Stimulated activated CD8-positive, alpha-beta memory T cell treated with anti-CD3 and anti-CD28 coated beads, Interleukin-12 subunit alpha, Interleukin-12 subunit beta, amount 100 ng/mL, for 24 hours (primary cell): ENCODE measurements around the gene POLR3K.
"Not testable (repeated sequence)": the region's sequence is repeated elsewhere in the genome, so short reads cannot be mapped to it uniquely, and the experiment has no call there.

Experiments
- DNase-seq: peaks from one replicate; pipeline ENCODE4 v3.0.0-alpha.2; 2020; ENCODE audit errors: extremely low read depth

Gene POLR3K

DNA sequence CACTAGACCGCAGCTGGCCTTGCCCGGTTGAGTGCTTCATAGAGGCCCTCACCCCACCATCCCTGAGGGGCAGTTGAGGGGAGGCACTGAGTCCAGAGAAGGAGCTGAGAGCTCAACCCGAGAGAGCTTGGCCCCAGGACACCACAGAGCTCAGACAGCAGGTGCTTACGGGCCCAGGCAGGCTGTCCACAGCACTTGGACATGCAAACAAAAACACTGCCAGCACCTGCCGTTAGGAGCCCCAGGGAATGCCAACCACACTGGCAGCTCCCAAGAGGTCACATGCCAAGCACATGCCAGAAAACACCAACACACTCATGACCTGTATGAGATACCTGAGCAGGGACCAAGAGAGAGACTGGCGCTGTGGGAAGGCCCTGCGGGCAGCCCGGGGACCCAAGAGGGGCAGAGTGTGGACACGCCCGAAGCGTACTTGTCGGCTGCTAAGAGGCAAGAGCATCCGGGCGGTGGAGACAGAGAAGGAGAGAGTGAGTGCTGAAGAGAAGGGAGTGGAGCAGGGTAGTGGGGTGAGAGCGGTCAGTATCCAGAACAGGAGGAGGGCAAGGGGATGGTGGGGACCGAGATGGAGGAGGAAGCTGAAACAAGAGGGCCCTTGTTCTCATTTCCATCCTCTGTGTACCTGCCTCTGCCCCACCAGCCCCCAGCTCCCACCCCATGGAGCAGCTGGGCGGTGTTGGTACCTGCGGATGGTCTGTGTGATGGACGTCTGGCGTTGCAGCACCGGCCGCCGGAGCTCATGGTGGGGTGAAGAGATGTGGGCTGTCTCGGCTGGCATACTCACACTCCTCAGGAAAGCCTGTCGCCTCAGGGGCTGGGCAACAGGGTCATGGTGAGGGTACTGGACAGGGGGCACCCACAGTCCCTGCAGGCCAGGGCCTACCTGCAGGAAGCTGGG, 10.8 kb upstream of the POLR3K start:
- no peak for DNase-seq

DNA sequence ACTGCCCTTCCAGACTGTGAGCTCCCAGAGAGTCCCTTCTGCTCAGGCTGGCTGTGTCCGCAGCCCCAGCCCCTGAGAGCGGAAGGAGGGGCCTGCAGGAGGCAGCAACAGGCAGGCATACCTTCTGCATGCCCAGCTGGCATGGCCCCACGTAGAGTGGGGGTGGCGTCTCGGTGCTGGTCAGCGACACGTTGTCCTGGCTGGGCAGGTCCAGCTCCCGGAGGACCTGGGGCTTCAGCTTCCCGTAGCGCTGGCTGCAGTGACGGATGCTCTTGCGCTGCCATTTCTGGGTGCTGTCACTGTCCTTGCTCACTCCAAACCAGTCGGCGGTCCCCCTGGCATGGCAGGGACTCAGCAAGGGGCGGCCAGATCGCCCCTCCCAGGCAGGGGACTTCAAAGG, 10.1 kb upstream of the POLR3K start:
- no peak for DNase-seq

DNA sequence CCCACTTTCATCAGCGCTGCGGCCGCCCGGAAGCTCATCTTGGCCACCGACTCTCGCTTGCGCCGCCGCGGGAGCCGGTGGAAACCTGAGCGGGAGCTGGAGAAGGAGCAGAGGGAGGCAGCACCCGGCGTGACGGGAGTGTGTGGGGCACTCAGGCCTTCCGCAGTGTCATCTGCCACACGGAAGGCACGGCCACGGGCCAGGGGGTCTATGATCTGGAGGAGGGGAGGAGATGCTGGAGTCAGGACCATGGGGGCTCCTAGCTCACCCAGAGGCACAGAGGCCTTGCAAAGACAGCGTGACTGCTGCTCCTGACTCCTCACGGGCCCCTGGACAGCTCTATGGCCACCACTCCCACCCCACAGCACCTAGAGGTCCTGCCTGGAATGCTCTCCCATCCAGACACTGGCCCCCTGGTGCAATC, 9.6 kb upstream of the POLR3K start:
- no peak for DNase-seq

DNA sequence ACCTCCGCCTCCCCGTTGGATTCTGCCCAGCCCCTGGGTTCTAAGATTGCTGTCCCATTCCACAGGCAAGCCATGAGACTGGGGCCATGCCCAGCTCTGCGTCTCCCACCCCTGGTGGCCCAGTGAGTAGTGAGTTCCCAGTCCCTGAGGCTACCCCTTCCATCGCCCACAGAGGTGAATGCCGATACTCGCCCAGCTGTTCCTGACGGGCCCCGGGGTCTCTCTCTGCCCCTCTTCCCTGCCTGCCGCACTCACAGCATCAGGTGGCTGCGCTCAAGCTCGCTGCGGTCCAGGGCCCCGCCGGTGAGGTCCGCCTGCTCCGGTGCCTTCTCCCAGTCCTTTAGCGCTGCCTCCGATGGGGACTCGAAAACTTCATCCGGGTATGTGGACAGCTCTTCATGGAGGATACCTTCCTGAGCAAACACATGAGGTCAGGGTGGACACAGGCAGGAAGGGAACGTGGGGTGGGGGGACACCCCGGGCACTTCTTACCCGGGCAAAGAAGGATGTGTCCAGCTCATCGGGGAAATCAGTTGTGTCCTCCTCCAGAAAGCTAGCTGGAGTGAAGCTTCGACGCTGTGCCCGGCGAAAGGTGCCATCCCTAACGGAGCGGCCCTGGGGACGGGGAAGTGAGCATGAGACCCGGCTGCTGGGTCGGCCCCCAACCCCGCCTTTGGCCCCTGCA, 9.0 kb upstream of the POLR3K start:
- no peak for DNase-seq

DNA sequence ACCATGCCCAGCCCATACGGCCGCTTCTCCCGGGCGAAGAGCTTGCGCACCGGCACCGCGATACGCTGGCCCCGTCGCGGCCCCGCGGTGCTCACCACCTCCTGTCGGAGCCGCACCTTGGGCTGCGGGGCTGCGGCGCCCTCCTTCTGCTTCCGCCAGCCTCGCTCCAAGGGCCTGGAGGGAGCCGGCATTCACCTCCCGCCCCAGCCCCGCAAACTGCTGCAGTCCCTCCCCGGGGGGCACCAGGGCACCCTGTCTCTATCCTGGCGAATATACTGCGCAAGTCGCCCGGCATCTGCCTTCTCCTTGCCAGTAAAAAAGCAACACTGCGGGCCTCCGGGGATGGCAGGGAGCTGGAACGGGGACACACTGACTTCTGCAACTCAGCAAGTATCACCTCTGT, 8.5 kb upstream of the POLR3K start:
- DNase-seq, result no peak

DNA sequence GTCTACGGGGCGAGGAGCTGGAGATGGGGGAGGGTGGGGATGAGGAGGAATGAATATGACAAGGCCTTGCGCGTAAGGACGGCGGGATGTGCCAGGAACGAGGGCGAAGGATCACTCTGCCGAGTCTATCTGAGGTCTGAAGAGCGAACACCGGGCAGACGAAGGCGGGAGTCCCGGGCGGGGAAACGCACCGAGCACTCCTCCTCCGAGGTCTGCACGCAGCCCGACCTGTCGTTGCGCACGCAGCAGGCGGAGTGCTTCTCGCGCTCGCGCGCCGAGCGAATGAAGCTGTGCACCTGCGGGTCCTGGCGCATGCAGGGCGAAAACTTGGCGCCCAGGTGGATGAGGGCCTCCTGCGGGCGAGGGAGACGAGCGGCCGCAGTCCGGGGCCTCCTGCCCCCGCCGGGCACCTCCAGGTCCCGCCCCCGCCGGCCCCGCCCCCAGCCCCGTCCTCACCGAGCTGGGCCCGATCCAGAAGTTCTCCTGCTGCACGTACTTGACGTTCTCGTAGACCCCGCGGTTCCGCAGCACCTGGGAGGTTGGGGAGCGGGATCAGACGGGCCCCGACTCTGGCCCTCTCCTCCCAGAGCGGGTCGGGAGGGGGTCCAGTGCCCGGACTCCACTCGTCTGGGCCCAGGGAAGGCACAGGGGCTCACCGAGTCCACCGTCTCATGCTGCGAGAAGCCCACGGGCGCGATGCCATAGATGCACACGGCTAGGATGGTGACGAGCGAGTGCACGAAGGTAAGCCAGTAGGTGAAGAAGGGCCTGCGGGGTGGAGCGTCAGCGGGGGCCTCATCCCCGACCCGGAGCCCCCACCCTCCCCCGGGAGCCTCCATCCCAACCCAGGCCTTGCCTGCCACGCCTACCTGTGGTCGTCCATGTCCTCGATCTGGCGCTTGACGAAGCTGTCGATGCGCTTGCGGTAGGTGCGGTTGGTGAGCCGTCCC, 7.8 kb upstream of the POLR3K start:
- no peak for DNase-seq

DNA sequence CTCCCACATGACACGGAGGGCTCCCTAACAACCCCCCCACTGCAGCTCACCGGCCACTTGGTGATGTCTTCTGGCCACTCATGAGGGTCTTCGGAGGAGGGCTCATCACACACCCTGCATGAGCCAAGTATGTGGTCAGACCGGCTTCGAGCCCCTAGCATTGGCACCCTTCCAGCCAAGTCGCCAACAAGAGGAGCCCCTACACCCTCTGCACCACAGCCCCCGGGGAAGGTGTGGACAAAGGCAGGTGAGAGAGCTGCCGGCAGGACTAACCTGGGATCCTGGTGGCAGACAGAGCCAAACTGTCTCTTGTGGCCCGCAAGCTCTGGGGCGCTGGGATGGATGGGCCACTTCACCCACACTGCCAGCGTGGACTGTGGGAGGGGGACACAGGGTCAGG, 6.8 kb upstream of the POLR3K start:
- no peak for DNase-seq

DNA sequence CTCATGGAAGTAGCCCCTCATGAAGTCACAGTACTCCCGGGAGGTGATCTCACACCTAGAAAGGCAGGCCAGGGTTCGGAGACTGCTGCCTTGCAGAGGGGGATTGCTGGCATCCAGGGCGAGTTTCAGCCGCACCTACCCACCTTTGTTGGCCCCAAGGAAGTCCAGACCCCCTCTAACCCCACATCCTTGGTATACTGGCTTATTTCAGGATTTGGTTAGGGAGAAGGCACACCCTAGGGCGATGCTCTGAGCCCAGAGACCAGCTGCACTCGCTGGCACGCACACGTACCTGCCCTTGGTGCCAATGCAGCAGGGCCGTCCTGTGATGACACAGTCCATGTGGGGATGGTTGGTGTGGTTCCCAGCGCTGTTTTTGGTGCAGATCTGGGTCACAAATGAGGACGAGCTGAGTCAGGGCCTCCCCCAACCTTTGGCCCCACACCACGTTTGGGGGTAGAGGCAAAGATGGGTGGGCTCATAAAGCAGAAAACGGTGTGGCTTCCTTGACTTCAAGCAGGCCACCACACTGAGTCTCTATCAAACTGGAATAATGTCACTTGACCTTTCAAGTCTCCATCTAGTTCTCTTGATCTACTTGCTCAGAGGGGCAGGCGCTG, 6.1 kb upstream of the POLR3K start:
- no peak for DNase-seq

DNA sequence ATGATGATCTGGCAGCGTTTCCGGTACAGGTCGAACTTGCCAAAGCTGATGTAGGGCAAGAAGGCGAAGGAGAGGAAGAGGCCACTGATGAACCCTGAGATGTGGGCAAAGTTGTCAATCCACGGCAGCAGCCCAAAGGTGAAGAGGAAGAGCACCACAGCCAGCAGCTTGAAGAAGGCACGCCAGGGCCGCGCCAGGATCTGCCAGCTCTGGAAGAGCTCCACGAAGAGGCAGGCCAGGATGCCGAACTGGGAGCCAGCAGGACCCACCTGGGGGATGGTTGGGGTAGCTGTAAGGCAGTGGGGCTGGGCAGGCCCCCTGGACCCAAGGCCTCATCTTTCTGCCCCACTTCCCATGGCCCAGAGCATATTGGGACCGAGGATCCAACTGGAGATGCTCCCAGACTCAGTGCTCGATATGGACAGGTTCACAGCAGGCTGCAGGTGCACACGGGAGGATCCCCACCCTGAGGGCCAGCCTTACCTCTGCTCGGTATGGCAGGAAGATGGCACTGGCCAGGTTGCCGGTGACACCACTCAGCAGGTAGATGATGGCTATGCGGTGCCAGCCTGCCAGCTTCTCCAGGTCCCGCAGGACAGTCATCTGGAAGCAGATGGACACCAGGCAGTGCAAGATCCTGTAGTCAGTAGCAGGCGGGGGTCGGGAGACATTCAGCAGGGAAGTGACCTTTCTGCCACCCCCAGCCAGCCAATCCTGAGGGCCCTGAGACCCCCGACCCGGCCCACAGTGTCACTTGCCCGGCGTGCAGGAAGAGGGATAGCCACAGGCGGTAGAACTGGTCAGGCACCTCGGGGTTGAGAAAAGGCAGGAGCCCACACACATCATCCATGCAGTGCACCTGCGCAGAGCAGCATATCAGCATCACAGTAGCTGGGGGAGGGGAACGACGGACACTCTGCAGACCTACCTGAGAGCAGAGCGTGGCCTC, 5.4 kb upstream of the POLR3K start:
- no peak for DNase-seq

DNA sequence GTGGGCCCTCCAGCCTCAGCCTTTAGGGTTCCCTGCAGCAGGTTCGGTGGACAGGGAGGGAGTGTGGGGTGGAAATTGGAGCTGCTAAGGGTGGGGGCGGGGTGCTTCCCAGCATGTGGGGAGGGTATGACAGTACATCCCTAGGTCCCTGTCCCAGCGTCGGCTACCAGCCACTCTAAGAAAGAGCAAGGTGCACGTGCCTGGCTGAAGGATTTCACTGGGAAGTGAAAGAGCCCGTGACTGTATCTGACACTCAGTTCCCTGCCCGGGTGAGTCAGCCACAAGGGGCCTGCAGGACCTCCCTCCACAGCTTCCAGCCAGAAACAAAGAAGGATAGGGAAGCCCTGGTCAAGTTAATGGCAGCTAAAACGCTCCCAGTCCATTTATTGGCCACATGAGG, 4.3 kb upstream of the POLR3K start:
- no peak for DNase-seq

DNA sequence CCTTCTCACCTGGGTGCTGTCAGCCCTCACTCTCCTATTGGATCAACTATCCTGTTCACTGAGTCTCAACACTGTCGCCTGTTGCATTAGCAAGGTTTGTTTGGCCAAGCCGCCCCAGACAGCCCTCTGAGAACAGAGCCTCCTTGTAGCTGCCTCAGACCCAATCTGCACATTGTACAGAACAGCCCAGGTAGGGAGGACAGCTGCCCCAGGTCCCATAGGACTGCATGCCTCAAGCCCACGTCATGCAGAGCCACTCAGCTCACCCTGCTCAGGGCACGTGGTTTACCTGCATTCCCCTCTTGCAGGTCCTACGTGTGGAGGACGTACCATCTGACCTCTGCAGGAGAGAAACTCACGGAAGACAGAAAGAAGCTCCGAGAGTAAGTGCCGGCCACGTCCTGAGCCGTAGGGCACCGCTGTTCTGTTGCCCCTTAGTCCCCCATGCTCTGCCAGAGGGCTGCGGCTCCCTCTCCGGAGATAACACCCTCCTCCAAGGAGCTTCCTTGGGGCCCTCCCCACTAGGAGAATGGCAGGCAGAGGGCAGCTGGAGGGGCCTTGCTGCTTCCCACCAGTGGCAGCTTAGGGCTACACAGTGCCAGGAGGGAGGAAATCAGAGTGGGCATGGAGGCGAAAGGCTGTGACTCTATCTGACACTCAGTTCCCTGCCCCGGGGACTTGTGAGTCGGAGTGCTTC, 3.0 kb upstream of the POLR3K start:
- DNase-seq, result no peak

DNA sequence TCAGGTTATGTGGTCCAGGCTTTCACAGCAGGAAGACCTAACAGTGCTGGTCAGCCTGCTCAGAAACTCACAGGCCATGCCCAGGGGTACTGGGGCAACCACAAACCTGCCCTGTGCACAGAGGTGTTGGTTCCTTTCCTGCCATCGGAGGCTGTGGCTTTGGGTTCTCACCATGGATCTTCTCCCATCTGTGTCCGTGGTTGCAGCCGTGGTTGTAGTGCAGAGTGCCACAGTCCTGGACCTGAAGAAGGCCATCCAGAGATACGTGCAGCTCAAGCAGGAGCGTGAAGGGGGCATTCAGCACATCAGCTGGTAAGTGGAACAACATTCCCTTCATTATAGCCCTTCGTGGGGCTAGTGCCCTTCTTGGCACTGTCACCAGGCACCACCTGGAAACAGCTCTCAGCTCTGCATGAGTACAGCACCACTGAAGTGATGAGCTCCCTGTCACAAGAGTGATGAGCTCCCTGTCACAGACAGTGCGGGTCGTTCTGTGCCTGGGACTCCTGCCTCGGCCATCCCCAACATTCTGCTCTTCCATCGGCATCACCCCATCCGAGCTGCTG, 2.2 kb upstream of the POLR3K start:
- no peak for DNase-seq

DNA sequence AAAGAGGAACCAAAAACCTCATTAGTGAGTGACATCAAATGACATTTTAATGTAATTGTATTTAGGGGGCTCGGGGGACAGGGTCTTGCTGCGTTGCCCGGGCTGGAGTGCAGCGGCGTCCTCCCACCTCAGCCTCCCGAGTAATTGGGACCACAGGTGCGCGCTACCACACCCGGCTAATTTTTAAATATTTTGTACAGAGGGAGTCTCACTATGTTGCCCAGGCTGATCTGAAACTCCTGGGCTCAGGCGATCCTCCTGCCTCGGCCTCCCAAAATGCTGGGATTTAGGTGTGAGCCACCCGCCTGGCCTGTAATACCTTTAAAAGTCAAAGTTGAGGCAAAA, 801 bp upstream of the POLR3K start:
- DNase-seq, result no peak

DNA sequence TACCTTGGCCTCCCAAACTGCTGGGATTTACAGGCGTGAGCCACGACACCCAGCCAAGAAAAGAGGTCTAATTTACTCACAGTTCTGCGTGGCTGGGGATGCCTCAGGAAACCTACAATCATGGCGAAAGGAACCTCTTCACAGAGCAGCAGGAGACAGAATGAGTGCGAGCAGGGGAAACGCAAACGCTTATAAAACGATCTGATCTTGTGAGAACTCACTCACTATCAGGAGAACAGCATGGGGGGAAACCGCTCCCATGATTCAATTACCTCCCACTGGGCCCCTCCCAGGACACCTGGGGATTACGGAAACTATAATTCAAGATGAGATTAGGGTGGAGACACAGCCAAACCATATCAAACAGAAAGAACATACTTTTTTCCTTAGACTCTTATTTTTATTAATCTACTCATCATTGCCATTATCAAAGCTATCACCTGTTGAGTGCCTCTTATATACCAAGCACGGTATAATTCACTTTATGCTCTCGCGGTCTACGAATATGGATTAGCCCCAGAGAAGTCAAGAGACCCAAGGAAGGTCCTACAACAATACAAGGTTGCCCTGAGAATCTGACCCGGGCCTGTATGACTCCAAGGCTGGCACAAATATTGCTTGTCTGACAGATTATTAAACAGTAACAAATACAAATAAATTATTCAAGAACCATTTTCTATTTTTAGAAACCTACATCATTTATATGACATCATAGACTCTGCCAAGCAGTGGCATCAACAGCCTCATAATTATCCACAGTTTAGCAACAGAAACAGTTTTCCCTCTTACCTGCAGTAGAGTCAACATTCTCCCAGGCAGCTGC, 2.4 kb downstream of the POLR3K start:
- no peak for DNase-seq

DNA sequence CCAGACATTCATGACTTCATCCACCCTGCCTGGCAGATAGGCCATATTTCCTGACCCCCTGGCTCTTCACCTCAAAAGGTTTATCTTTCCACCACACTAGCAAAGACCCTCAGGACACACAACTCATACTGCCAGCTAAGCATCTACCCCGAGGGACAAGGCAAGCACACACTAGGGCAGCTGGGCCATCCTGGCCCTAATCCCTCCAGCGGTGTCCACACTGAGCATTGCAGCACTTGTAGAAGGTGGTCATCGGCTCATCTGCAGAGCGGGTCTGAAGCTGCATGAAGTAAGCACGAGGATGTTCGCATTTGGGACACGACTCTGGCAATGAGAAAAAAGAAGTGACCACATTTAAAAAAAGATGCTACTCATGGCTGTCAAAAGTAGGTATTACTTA, 6.2 kb downstream of the POLR3K start:
- no peak for DNase-seq

DNA sequence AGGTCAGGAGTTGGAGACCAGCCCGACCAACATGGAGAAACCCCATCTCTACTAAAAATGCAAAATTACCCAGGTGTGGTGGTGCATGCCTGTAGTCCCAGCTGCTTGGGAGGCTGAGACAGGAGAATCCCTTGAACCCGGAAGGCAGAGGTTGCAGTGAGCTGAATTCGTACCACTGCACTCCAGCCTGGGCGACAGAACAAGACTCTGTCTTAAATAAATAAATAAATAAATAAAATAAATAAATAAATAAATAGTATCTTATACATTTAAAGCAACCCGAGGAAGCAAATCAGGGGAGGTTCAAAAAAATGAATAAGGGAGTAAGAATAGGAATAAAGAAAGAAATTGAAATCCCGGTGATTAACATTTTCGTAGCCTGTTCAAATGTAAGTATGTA, 6.9 kb downstream of the POLR3K start:
- DNase-seq, result not testable (repeated sequence)

DNA sequence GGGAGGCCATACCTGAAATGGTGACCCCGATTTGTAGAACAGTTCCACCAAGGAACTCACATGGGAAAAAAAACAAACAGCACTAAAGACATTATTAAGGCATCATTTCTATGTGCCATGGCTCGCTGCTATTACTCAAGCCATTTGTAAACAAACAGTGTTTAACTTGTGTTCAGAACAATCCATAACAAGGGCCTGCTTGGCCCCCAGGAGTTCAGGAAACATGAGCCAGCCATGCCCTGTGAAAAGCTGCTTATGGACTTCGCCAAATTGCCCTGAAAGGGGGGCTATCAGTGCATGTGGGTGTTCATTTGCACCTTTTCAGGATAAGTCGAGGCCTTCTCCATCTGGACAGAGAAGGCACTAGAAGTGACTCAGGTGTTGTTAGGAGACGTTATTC, 8.0 kb downstream of the POLR3K start:
- no peak for DNase-seq

DNA sequence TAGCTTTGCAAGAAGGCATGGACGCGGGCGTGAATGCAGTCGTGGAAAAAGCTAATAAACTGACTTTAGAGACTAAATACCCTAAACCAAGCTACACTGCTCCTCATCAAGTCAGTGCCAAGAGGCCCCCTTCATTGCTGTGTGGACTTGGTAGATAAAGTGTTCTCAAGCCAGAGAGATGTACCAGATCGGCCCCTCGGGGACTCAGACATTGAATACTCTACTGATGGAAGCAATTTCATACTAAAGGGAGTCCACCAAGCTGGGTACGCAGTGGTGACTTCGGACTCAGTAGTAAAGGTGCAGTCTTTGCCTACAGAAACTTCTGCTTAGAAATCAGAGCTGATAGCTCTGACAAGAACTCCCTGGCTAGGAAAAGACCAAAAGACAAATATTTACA, 8.8 kb downstream of the POLR3K start:
- no peak for DNase-seq

DNA sequence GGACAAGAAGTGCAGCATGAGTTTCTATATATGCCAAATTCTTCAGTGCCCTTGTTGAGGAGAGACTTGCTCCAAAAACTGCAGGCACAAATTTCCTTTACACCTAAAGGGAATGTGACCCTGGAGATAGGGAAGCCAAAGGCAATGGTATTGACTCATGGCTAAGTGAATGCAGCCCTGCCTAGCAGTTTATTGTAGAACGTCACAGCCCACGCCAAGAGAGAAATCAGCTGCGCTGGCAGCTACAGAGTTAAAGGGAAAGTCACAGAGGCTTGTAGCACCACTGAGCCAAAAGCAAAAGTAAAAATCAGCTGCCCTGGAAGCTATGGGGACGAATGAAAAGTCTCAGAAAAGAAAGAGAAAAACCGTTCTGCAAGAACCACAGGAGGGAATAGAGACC, 10.1 kb downstream of the POLR3K start:
- no peak for DNase-seq
